Frontal cortex (tissue), 4 donors: ENCODE data around the gene MEMO1. TPM values are rescaled to one million over a fixed set of nuclear protein-coding genes. Genes with fewer than 3 reads are reported as not detected.
"Not testable (repeated sequence)": the region's sequence is repeated elsewhere in the genome, so short reads cannot be mapped to it uniquely, and the experiment has no call there.

Experiments used
- DNase-seq, 2 donors: peaks; one replicate each; pipeline ENCODE4 v3.0.0; 2012; ENCODE audit warnings: low spot score in 2 of 2
- FAIRE-seq: peaks from 2 replicates; lab custom pipeline; 2012; peaks lifted over from hg19 to GRCh38; lab: Jason Lieb, UNC
- total RNA-seq: library from RNA; depleted of rRNA; stranded (reverse); fragments of >200 nt; gene quantifications from one replicate; pipeline ENCODE4 v1.2.3, GENCODE V29; 2014
- donor health status: control.
- donor health status: control.
- donor health status: control.

Gene MEMO1
- total RNA-seq, 1 donor from 2014 or later, result 77.9 TPM

DNA sequence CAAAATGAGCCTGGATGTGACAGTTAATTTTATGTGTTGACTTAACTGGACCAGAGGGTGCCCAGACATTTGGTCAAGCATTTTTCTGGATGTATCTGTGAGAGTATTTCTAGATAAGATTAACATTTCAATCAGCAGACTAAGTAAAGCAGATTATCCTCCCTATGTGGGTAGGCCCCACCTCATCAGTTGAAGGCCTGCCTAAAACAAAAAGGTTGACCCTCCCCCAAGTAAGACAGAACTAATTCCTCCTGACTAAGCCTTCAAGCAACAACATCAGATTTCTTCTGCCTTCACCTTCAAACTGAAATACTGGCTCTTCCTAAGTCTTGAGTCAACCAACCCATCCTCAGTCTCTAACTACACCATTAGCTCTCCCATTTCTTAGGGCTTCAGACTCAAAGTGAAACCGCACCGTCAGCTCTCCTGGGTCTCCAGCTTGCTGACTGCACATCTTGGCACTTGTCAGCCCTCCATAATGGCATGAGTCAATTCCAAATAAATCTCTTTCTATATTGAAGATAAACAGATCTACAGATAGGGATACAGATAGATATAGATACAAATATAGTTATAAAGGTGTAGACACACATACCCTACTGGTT lies 47.9 kb downstream of the MEMO1 start:
- FAIRE-seq, result no peak
- no peak for DNase-seq

DNA sequence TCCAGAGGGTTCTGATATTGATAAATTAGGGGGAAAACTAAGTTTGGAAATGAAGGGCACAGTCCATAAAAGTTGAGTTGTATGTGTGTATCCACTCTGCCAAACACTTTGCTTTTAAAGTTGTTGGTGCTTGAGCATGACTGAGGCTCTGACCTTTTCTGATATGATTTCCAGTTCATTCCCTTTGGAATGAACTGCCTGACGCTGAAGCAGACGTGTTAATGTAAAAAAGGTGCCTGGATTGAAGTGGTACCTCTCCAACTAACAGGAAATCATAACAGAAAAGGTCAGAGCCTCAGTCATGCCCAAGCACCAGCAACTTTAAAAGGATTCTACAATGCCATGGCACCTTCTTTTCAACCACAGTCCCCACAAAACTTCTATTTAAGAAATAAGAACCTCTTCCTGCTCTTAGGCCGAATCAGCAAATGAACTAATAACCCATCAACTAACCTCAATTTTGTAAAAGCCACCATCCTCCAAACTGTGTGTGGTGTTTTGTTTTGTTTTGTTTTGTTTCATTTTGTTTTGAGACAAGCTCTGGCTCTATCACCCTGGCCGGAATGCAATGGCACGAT lies 52.6 kb downstream of the MEMO1 start:
- no peak for FAIRE-seq

DNA sequence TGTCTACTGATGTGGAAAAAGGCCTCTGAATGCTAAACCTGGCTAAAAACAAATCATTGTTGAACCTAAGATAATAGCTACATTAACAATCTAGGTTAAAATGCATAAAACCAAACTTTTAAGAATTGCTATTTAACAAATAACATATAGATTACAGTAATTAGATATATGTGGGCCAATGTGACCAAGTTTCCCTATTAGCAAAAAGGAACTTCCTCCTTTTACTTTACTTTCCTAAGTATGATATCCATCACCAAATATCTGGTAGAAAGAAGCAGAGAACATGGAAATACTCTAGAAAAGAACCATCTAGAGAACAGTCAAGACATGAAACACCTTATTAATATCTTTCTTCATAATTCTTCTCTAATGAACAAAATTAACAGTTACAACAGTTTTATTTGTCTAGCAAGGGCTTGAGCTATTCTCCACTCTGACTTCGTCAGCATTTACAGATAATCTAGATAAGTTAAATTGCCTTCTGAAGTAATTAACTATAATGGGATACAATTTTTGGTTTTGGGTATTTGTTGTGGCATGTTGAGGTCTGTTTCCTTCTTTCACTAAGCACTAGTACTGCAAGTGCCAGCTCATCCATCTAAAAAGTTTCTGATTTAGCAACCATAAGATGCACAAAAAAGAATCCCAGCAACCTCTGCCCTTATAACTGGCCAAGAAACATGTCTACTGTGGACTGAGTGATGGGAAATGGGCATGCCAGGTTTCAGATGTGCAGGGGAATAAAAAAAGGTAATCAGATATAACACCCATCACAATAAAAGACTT lies 53.3 kb downstream of the MEMO1 start:
- DNase-seq (no peak), FAIRE-seq (no peak)

More for the DNA sequence above, 52.6 kb downstream of the MEMO1 start:
- DNase-seq, result no peak

DNA sequence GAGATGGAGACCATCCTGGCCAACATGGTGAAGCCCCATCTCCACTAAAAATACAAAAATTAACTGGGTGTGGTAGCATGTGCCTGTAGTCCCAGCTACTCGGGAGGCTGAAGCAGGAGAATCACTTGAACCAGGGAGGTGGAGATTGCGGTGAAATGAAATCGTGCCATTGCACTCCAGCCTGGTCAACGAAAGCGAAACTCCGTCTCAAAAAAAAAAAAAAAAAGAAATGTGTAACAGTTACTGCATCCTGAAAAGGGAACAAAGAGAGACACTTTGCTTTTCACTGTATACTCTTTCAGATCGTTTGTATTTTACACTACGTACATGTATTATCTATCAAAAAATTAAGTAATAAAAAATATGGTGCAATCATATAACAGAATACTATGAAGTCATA lies 53.9 kb downstream of the MEMO1 start:
- not testable (repeated sequence) for DNase-seq, FAIRE-seq

DNA sequence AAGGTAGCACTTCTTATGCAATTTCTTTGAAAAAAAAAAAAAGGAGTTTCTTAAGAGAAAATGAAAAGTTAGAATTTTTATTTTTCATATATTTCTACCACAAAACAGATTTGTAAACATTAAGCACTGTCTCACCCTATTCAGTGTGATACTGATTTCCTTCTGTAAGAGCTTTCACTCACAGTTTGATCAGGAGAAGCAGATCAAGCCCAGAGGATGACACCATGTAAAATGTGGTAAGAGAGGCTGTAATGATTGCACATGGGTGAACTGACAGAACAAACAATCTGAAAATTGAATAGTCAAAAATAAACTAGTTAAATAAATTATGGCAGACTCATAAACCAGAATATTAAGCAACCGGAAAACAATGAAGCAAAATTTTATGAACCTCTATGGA lies 54.5 kb downstream of the MEMO1 start:
- DNase-seq (no peak), FAIRE-seq (no peak)

DNA sequence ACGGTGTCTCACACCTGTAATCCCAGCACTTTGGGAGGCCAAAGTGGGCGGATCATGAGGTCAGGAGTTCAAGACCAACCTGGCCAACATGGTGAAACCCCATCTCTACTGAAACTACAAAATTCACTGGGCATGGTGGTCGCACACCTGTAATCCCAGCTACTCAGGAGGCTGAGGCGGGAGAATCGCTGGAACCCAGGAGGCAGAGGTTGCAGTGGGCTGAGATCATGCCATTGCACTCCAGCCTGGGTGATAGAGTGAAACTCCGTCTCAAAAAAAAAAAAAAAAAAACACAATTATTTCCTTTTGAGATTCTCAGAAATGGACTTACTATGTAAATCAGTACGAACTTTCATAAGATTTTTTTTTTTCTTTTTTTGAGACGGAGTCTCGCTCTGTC lies 57.7 kb downstream of the MEMO1 start:
- not testable (repeated sequence) for DNase-seq, FAIRE-seq

DNA sequence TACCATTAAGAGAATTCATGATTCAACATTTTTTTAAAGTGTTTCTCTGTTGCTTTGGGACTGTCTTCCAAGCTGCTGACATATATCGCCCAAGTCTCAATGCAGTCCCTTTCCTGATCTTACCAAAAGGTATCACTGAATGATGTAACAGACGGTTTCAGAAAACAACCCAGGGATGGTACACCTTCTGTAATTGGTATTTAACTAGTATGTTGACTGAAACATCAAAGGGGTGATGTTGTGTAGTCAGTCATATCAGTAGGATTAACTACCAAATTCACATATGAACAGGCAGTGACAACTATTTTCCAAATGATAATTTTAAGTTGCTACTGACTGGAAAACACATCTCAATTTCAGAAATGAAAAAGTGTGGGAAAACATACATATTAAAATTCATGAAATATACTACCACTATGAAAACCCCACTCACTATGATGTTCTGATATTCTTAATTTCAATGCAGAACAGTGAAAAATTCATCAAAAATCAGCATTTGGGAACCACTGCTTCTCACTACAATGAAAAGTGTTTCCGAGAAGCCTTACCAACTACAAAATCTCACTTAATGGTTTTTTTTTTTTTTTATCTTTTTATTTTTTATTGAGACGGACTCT lies 59.8 kb downstream of the MEMO1 start:
- no peak for FAIRE-seq
- no peak for DNase-seq

DNA sequence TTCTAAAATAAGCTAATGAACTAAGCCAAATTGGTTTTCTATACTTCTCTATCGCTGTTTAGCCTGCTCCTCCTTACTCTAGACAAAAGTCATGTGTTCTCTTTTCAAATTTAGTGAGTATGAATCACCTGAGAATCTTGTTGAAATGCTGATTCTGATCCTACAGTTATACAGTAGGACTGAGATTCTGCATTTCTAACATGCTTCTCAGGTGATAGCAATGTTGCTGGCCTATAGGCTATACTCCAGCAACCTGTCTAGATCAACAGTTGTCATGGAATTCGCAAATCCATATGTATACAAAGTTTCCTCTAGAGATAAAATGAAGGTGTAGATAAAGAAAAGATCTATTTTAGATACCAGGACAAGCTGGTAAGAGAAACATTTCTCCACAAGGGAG lies 62.9 kb downstream of the MEMO1 start:
- no peak for FAIRE-seq
- no peak for DNase-seq

DNA sequence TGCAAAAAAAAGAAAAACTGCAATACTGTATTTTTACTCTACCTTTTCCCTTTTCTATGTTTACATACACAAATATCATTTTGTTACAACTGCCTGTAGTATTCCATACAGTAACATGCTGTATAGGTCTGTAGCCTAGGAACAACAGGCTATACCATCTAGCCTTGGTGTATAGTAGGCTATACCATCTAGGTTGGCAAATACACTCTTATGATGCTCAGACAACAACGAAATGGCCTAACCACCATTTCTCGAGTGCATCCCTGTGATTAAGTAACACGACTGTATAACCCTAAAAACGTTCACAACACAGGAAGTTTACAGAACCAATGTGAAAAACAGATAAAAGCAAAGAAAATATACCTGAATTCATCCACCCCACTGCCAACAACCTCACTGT lies 64.0 kb downstream of the MEMO1 start:
- DNase-seq, result no peak
- no peak for FAIRE-seq

DNA sequence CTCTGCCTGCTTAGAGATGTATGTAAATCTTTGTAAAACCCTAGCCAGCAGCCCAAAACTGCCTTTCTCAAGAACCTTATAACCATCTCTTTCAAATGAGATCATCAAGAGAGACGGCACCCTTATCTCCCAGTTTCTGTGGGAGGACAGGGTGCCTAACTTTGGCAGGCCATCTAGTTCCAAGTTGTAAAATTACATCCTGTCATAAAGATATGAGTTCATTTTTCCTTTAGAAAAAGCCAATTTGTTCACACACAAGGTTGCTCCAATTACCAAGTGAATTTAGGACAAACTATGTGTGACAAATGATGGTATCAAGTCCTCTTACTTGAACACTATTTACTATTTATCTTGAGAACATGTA lies 65.3 kb downstream of the MEMO1 start:
- DNase-seq (no peak), FAIRE-seq (no peak)

DNA sequence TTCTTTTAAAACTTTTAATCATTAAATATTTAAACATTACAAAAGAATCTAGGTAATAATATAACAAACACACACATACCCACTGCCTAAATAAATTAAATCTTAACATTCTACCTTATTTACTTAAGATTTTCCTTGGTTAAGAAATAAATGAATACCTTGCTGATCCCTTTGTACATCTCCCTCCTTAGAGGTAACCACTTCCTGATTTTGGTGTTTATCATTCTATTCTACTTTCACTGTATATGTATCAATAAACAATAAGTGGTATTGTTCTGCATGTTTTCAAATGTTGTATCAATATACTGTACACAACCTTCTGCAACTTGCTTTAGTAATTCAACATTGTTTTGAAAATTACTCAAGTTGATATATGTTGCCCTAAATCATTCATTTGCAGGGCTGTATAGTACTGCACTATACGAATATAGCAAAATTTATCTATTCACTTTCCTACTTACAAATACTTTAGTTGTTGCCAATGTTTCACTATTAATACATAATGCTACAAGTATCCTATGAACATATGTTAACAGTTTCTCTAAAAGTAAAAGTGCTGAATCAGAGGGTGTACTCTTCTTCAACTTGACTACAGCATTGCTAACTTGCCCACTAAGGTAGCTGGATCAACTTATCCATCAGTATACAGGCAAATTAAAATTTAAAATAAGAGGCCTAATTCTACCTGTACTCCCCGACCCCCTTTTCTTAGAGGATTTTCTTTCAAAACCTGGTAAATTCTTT lies 65.8 kb downstream of the MEMO1 start:
- FAIRE-seq (no peak), DNase-seq (no peak)

DNA sequence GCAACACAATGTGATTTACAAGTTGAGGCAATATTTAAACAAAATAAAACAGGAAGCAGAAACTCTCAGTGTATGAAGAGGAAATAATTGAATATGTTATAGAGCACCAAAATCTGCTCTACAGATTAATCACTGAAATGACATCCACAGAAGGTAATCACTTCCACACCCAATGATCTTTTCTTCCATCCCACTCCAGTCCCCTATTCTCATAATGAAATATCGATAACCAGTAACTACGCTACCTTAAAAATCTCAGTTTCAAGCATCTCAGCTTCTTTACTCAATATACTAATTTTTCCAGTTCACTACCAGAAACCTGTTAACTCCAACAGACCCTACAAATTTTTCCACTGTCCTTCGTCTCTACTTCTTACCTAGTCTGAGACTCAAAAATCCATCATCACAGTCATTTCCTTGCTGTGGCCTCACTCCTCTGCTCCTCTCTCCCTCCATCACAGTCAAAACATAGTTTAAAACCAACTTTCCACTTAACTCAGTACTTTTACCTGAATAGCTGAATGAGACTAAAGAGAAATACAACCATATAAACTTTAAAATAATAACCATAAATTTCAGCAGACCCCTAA lies 67.1 kb downstream of the MEMO1 start:
- DNase-seq (no peak), FAIRE-seq (no peak)

DNA sequence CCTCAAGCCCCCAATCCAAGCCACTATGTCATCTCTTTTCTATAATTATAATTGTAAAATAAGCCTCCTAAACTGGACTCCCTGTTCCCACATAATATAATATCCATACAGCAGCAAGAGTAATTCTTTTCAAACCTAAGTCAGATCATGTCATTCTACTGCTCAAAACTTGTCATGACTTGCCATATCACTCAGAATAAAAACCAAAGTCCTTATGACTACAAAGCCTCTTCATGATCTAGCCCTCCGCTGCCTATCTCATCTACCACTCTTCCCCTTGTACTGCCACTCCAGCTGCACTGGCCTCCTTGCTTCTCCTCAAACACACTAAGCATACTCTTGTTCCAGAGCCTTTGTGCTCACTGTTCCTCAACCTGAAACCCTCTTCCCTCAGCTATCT lies 69.9 kb downstream of the MEMO1 start:
- no peak for FAIRE-seq
- DNase-seq, result no peak

DNA sequence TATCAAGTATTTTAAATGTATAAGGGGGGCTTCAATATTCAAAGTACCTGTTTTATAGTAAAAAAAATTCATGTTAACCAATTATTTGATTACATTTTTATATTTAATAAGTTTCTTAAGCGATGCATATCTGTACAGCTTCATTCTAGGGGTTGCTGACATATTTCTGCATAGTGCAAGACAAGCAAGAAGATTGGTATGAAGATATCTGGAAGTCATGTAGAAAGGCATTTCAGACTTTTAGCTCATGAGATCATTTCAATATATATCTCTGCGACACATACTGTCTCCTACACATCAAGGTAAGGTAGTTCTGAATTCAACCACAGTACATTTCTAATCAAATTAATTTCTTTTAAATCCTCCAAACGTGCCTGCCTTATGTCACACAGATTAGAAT lies 73.1 kb downstream of the MEMO1 start:
- DNase-seq, result no peak
- no peak for FAIRE-seq

DNA sequence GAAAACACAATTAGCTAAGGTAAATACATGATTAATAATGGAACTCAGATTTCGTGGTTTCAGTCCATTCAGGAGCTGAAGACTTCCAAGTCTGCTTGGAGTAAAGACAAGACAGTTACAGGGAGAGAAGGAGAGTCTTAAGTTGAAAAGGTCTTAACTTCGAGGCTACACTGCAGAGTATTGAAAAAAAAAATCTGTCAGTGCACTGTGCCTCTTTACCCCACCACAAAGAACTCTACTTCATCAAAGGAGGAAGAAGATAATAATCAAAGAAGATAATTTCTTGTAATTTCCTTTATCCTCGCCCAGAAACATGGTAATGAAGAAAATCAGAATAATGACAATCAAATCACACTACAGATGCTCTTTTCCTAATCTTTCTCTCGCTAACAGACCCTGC lies 75.4 kb downstream of the MEMO1 start:
- FAIRE-seq (no peak), DNase-seq (no peak)

DNA sequence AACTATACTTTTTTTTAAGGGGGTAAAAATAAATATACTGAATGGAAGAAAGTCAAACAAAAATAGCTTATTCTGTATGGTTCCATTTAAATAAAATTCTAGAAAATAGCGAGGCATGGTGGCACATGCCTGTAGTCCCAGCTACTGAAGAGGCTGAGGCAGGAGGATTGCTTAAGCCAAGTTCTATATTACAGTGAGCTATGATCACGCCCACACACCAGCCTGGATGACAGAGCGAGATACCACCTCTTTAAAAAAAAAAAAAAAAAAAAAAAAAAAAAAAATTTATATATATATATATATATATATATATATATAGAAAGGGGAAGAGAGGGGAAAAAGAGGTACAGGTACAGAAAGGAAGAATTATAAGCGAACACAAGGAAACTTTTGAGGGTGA lies 77.7 kb downstream of the MEMO1 start:
- DNase-seq (no peak), FAIRE-seq (no peak)

DNA sequence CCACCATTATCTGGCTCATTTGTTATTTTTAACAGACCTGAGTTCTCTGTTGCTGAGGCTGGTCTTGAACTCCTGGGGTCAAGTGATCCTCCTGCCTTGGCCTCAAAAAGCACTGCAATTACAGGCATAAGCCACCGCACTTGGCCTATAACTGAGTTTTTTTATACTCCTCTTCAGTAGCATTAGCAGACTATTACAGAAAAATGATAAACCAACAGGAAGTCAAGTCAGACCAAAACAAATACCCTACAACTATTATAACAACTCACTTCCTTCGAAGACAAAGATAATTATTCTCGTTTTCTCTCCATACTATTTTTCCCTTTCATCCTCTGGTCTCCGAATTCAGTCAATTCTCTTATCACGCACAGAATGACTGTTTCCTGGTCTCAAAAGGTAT lies 78.2 kb downstream of the MEMO1 start:
- no peak for DNase-seq
- no peak for FAIRE-seq

DNA sequence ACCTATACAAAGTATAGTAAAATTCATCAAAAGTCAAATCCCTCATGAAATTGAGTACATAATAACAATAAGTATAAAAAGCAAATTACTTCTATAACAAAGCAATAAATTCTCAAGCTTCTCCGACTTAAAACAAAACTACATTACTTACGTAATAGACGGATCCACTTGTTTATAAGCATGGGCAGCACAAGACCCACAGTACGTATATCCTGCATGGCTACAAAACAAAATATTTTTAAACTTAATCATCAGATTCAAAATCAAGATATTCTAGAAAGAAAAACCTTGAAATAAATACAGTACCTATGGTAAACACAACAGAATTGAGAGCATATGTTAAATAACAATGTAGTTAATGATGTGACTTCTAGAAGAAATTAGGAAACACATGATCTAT lies 78.9 kb downstream of the MEMO1 start:
- DNase-seq (no peak), FAIRE-seq (no peak)

DNA sequence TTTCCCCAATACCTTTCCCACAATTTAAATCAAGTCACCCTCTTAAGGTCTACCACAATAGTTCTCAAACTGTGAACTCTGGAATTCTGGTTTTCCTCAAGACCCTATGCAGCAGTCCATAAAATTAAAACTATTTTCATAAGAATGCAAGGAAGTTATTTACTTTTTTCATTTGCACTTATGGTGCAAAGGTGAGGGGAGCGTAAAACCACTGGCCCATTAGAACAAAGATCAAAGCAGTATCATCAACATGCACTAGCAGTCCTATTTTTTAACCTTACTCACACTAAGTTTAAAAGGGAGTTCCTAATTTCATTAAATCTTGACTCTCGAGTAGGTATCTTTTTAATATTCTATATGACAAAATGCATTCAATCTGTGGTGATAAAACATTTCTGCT lies 85.3 kb downstream of the MEMO1 start:
- DNase-seq (no peak), FAIRE-seq (no peak)

DNA sequence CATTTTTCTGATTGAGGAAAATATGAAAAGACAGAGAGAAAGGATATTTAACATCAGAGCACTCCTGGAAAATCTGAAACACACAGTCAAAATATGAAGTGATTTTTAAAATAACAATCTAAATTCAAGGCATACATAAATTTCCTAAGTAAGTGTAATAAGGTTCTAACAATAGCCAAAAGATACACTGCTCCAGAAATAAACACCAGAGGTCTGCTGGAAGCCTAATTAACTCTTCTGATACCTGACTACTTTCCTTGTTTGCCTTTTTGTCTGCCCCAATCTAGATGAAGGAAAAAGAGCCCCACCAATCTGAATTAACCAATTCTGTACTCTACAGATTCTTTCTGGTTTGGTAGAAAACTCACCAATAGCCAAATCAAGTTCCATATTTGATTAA lies 87.1 kb downstream of the MEMO1 start:
- DNase-seq, result no peak
- no peak for FAIRE-seq
